SK-N-SH (cell line): ENCODE data around the gene C12orf43. TPM values are rescaled to one million over a fixed set of nuclear protein-coding genes. Genes with fewer than 3 reads are reported as not detected.

Source experiments
- CTCF ChIA-PET: fragments of 300-600, 350-600 bp; formaldehyde crosslinking; extraction: SDS; loops from one replicate; lab custom pipeline; 2021; lab: Yijun Ruan, JAX
- POLR2A ChIA-PET: fragments of 350-600 bp; sonication (Branson Sonifier 250); formaldehyde crosslinking; extraction: SDS; loops from one replicate; lab custom pipeline; 2020; ENCODE audit warnings: antibody characterized with exemption, inconsistent platforms; lab: Yijun Ruan, JAX
- DNase-seq: peaks from one replicate; pipeline ENCODE4 v3.0.0; 2012
- H2AFZ ChIP-seq: fragments of 200-600 bp; sonication (generic); 2 replicates; pipeline ENCODE4 v1.8.1; 2016; ENCODE audit warnings: antibody characterized with exemption, mild to moderate bottlenecking, low read depth
- H3F3A ChIP-seq: fragments of 200-600 bp; sonication (generic); replicated peaks from 2 replicates; pipeline ENCODE3; 2016; ENCODE audit warnings: antibody characterized with exemption, mild to moderate bottlenecking; ENCODE audit not compliant: insufficient read depth
- H3K27ac ChIP-seq, 2 experiments: fragments of 200-500 bp in 1 of 2; fragments of 200-600 bp in 1 of 2; sonication (Bioruptor generic) in 1 of 2; sonication (generic), shearing (Covaris generic) in 1 of 2; 2 replicates each; pipeline versions ENCODE4 v1.5.1 to v1.6.1; 2014 to 2016; ENCODE audit warnings: low read depth in 2 of 2, inconsistent platforms in 1 of 2, low read length in 1 of 2, mild to moderate bottlenecking in 1 of 2, mixed read lengths in 1 of 2
- H3K27me3 ChIP-seq: fragments of 200-600 bp; sonication (generic), shearing (Covaris generic); 2 replicates; pipeline ENCODE4 v1.6.1; 2016; ENCODE audit warnings: mixed run types; ENCODE audit not compliant: insufficient read depth
- H3K36me3 ChIP-seq, 2 experiments: fragments of 200-500 bp in 1 of 2; fragments of 200-600 bp in 1 of 2; sonication (Bioruptor generic) in 1 of 2; sonication (generic) in 1 of 2; replicated peaks in 1 of 2; 2 replicates each; pipeline versions ENCODE3 to v1.5.1; 2014 to 2016; ENCODE audit warnings: low read length in 1 of 2, mild to moderate bottlenecking in 1 of 2; ENCODE audit not compliant: insufficient read depth in 2 of 2, control insufficient read depth in 1 of 2
- H3K4me1 ChIP-seq, 2 experiments: fragments of 200-500 bp in 1 of 2; fragments of 200-600 bp in 1 of 2; sonication (Bioruptor generic) in 1 of 2; sonication (generic), shearing (Covaris generic) in 1 of 2; 2 replicates each; pipeline versions ENCODE4 v1.5.1 to v1.6.1; 2014 to 2016; ENCODE audit warnings: low read depth in 1 of 2, low read length in 1 of 2, mixed run types in 1 of 2; ENCODE audit not compliant: insufficient read depth in 2 of 2, control insufficient read depth in 1 of 2
- H3K4me2 ChIP-seq: fragments of 200-600 bp; sonication (generic), shearing (Covaris generic); 2 replicates; pipeline ENCODE4 v1.6.1; 2017; ENCODE audit warnings: mixed run types
- H3K4me3 ChIP-seq, 2 experiments: fragments of 200-500 bp in 1 of 2; fragments of 200-600 bp in 1 of 2; sonication (Bioruptor generic) in 1 of 2; sonication (generic), shearing (Covaris generic) in 1 of 2; 2 replicates each; pipeline versions ENCODE4 v1.5.1 to v1.8.1; 2014 to 2016; ENCODE audit warnings: low read depth in 2 of 2, inconsistent platforms in 1 of 2, low read length in 1 of 2, mild to moderate bottlenecking in 1 of 2, mixed read lengths in 1 of 2, moderate library complexity in 1 of 2
- H3K79me2 ChIP-seq: fragments of 200-600 bp; sonication (generic); 2 replicates; pipeline ENCODE4 v1.8.1; 2017; ENCODE audit warnings: mild to moderate bottlenecking; ENCODE audit not compliant: insufficient read depth
- H3K9ac ChIP-seq: fragments of 200-600 bp; sonication (generic); 2 replicates; pipeline ENCODE4 v1.6.1; 2017; ENCODE audit warnings: mixed run types
- H3K9me2 ChIP-seq: fragments of 200-600 bp; sonication (generic); 2 replicates; pipeline ENCODE4 v1.6.1; 2017; ENCODE audit warnings: mixed run types
- H3K9me3 ChIP-seq: fragments of 200-600 bp; sonication (generic); 2 replicates; pipeline ENCODE4 v1.6.1; 2017; ENCODE audit warnings: mixed run types, mild to moderate bottlenecking, moderate library complexity
- H4K20me1 ChIP-seq: fragments of 200-600 bp; sonication (generic); 2 replicates; pipeline ENCODE4 v1.6.1; 2017; ENCODE audit warnings: mild to moderate bottlenecking, mixed run types; ENCODE audit not compliant: insufficient read depth
- CTCF ChIP-seq: fragments of 200-600 bp; sonication (generic); IDR thresholded peaks from 2 replicates; pipeline ENCODE4 v1.6.1; 2017; ENCODE audit warnings: antibody characterized with exemption, mild to moderate bottlenecking, moderate library complexity
- EZH2phosphoT487 ChIP-seq: fragments of 200-600 bp; sonication (generic); IDR thresholded peaks from 2 replicates; pipeline ENCODE4 v1.6.1; 2017; ENCODE audit warnings: low read depth, mixed run types, mild to moderate bottlenecking, antibody characterized with exemption, moderate library complexity, borderline replicate concordance
- NRF1 ChIP-seq: IDR thresholded peaks from 2 replicates; pipeline ENCODE4 v1.6.1; 2012; ENCODE audit warnings: low read depth, mild to moderate bottlenecking, low read length
- RAD21 ChIP-seq: IDR thresholded peaks from 2 replicates; pipeline ENCODE4 v1.6.1; 2012; ENCODE audit warnings: mild to moderate bottlenecking, low read length
- REST ChIP-seq: IDR thresholded peaks from 2 replicates; pipeline ENCODE4 v1.6.1; 2012; ENCODE audit warnings: mild to moderate bottlenecking, low read depth, low read length, moderate library complexity
- SMC3 ChIP-seq: IDR thresholded peaks from 2 replicates; pipeline ENCODE4 v1.6.1; 2012; ENCODE audit warnings: low read depth, low read length, improper control_type of control experiment
- TEAD4 ChIP-seq: IDR thresholded peaks from 2 replicates; pipeline ENCODE4 v1.4.0; 2012; ENCODE audit warnings: mild to moderate bottlenecking, borderline replicate concordance; ENCODE audit not compliant: insufficient read depth
- WGBS: methylation state at CpG from one replicate; pipeline ENCODE4 v1.1.6; 2017; ENCODE audit warnings: low lambda C conversion rate; 5-methylcytosine and 5-hydroxymethylcytosine counted together
- polyA plus RNA-seq, 3 experiments: library from polyadenylated mRNA; depleted of rRNA; stranded (reverse); fragments of >200 nt; gene quantifications; 2 replicates each; pipeline ENCODE4 v1.2.3, GENCODE V29; 2012

C12orf43 gene
- polyA plus RNA-seq, 1 of the 3 experiments (the other 2 are of a cell fraction) = 13.9 TPM

- H3F3A ChIP-seq = peaks cover 3% of the 10 kb centered on the region
- POLR2A ChIA-PET = no interaction called here
Observed at GRCh38 chr12:121009741-121010140, 6.5 kb downstream of the C12orf43 start.

More at GRCh38 chr12:121009741-121010140, 6.5 kb downstream of the C12orf43 start:
- Histone ChIP-seq H4K20me1 (no peaks in the 10 kb centered on the region), H3K9me2 (no peaks in the 10 kb centered on the region), H2AFZ (no peak overlapping the region), H3K9ac (no peak overlapping the region), H3K36me3 (peaks cover 19 to 23% of the 10 kb centered on the region in 2 experiments), H3K4me2 (no peak overlapping the region), H3K79me2 (peaks cover 7% of the 10 kb centered on the region), H3K27ac (no peak overlapping the region), H3K4me3 (no peak overlapping the region), H3K9me3 (no peaks in the 10 kb centered on the region), H3K27me3 (no peaks in the 10 kb centered on the region), H3K4me1 (no peaks in the 10 kb centered on the region; a peak in 1 of 4 replicates)
- TF ChIP-seq RAD21 (peak; percentile 53), TEAD4 (no peak), REST (no peak), NRF1 (no peak), CTCF (peak; percentile 55), SMC3 (no peak; the same call in 1 of the 2 replicates), EZH2phosphoT487 (no peak)
- no peak for DNase-seq
- CTCF ChIA-PET = interaction anchor here (0.8 to 2.1 kb wide), 5 partner anchors 28 to 214 kb away, joined by 3 to 5 read pairs (median 3); no protein-coding TSS in a partner anchor
- 75% methylated on average over 10 of the region's 10 CpGs for WGBS
